Loucy (cell line): ENCODE data around the gene USP5.
A peak's percentile ranks its signal among the peaks of the same experiment; 100 is the strongest.

Experiments
- H2AFZ ChIP-seq: fragments of 200-600 bp; sonication (generic); 2 replicates; pipeline ENCODE4 v1.6.0; 2016; ENCODE audit warnings: antibody characterized with exemption, mild to moderate bottlenecking, low read length, moderate library complexity
- H3F3A ChIP-seq: fragments of 200-600 bp; 2 replicates; pipeline ENCODE4 v1.6.0; 2016; ENCODE audit warnings: antibody characterized with exemption, low read depth, mild to moderate bottlenecking
- H3K27me3 ChIP-seq: fragments of 200-600 bp; sonication (generic); 2 replicates; pipeline ENCODE4 v1.6.1; 2014; ENCODE audit warnings: low read length, mild to moderate bottlenecking; ENCODE audit not compliant: insufficient read depth, poor library complexity, severe bottlenecking
- H3K36me3 ChIP-seq: fragments of 200-600 bp; sonication (generic); 2 replicates; pipeline ENCODE4 v1.6.1; 2016; ENCODE audit warnings: low read length; ENCODE audit not compliant: insufficient read depth
- H3K4me1 ChIP-seq: fragments of 200-600 bp; sonication (generic); 2 replicates; pipeline ENCODE4 v1.5.1; 2014; ENCODE audit warnings: low read length, mild to moderate bottlenecking; ENCODE audit not compliant: insufficient read depth, poor library complexity, severe bottlenecking
- H3K4me2 ChIP-seq: fragments of 200-600 bp; sonication (generic); 2 replicates; pipeline ENCODE4 v1.6.0; 2014; ENCODE audit warnings: antibody characterized with exemption, low read length, low read depth, mild to moderate bottlenecking; ENCODE audit not compliant: poor library complexity, severe bottlenecking
- H3K4me3 ChIP-seq: fragments of 200-600 bp; sonication (generic); 2 replicates; pipeline ENCODE4 v1.5.1; 2014; ENCODE audit warnings: low read length, mild to moderate bottlenecking, mixed read lengths; ENCODE audit not compliant: poor library complexity, severe bottlenecking
- H3K79me2 ChIP-seq: fragments of 200-600 bp; sonication (generic); 2 replicates; pipeline ENCODE4 v1.6.1; 2014; ENCODE audit warnings: low read length; ENCODE audit not compliant: insufficient read depth
- H3K9ac ChIP-seq: fragments of 200-600 bp; sonication (generic); 2 replicates; pipeline ENCODE4 v1.6.0; 2014; ENCODE audit warnings: mild to moderate bottlenecking, low read depth, low read length, moderate library complexity; ENCODE audit not compliant: poor library complexity, severe bottlenecking
- H3K9me2 ChIP-seq: fragments of 200-600 bp; sonication (generic); replicated peaks from 2 replicates; pipeline ENCODE4 v1.6.1; 2016; ENCODE audit warnings: low read depth, low read length, mixed read lengths
- H3K9me3 ChIP-seq: fragments of 200-600 bp; sonication (generic); 2 replicates; pipeline ENCODE4 v1.6.1; 2014; ENCODE audit warnings: mild to moderate bottlenecking, antibody characterized with exemption, low read length, low read depth; ENCODE audit not compliant: insufficient read depth
- H4K20me1 ChIP-seq: fragments of 200-600 bp; sonication (generic); 2 replicates; pipeline ENCODE4 v1.6.0; 2014; ENCODE audit warnings: antibody characterized with exemption, low read length, mild to moderate bottlenecking; ENCODE audit not compliant: insufficient read depth, poor library complexity, severe bottlenecking
- CTCF ChIP-seq: fragments of 200-600 bp; sonication (generic); conservative IDR thresholded peaks from 2 replicates; pipeline ENCODE4 v1.5.1; 2014; ENCODE audit warnings: mild to moderate bottlenecking, antibody characterized with exemption, low read length
- EZH2phosphoT487 ChIP-seq: fragments of 200-600 bp; IDR thresholded peaks from 2 replicates; pipeline ENCODE4 v1.6.1; 2018; ENCODE audit warnings: antibody characterized with exemption, mild to moderate bottlenecking, moderate library complexity, borderline replicate concordance

USP5 gene

GRCh38 chr12:6850796-6851152 is 1.2 kb upstream of the USP5 start:
- TF ChIP-seq CTCF (no peak), EZH2phosphoT487 (no peak)
- Histone ChIP-seq H3K4me1 (peaks cover 42% of the 10 kb centered on the region), H2AFZ (no peak overlapping the region), H3K9me3 (no peaks in the 10 kb centered on the region), H4K20me1 (peaks cover 24% of the 10 kb centered on the region), H3K9ac (peak overlapping the region; percentile 95), H3K9me2 (no peaks in the 10 kb centered on the region), H3K36me3 (peaks cover 32% of the 10 kb centered on the region; the same call in 1 of the 2 replicates), H3K4me3 (peak overlapping the region; percentile 82), H3K79me2 (peaks cover 68% of the 10 kb centered on the region), H3K27me3 (no peaks in the 10 kb centered on the region), H3K4me2 (peak overlapping the region; percentile 90), H3F3A (peaks cover 4% of the 10 kb centered on the region)

- Histone ChIP-seq H3K9ac (peak within 1 kb of the TSS; percentile 95), H3K4me2 (peak within 1 kb of the TSS; percentile 90), H3K4me3 (peak within 1 kb of the TSS; percentile 82), H3K4me1 (peaks cover 42% of the 10 kb centered on the region), H2AFZ (peak within 1 kb of the TSS; percentile 71), H4K20me1 (peaks cover 24% of the 10 kb centered on the region), H3F3A (peaks cover 4% of the 10 kb centered on the region), H3K27me3 (no peaks in the 10 kb centered on the region), H3K9me3 (no peaks in the 10 kb centered on the region), H3K9me2 (no peaks in the 10 kb centered on the region), H3K36me3 (peaks cover 32% of the 10 kb centered on the region; the same call in 1 of the 2 replicates), H3K79me2 (peaks cover 69% of the 10 kb centered on the region)
- TF ChIP-seq CTCF (no peak), EZH2phosphoT487 (no peak)
These were observed 613 bp upstream of the USP5 start, which contains the start of gene CDCA3 for GRCh38 chr12:6851153-6851920. CDCA3 (minus strand) TSS chr12:6851286; CDS start chr12:6850952, 334 bp downstream.

GRCh38 chr12:6852651-6853354 is 853 bp downstream of the USP5 start:
- H3F3A ChIP-seq = peaks cover 4% of the 10 kb centered on the region
- no peaks in the 10 kb centered on the region for H3K27me3 ChIP-seq
- peaks cover 61% of the 10 kb centered on the region for H3K79me2 ChIP-seq
- TF ChIP-seq EZH2phosphoT487 = no peak
- no peak for TF ChIP-seq CTCF
- peaks cover 24% of the 10 kb centered on the region for H4K20me1 ChIP-seq
- H3K9ac ChIP-seq = peak overlapping the region; percentile 69
- H3K9me3 ChIP-seq = no peaks in the 10 kb centered on the region
- peak overlapping the region; percentile 84 for H3K4me2 ChIP-seq
- peak overlapping the region; percentile 82 for H3K4me3 ChIP-seq
- no peaks in the 10 kb centered on the region for H3K9me2 ChIP-seq
- peaks cover 42% of the 10 kb centered on the region for H3K4me1 ChIP-seq
- 0 out of 2 replicates have a peak overlapping the region, but pooled peaks have one; percentile 41 for H2AFZ ChIP-seq
- peaks cover 32% of the 10 kb centered on the region; the same call in 1 of the 2 replicates for H3K36me3 ChIP-seq
